DMS 273 (cell line): ENCODE data around the gene RGL1.

ENCODE experiments used
- DNase-seq: peaks from one replicate; lab custom pipeline; 2025; ENCODE audit not compliant: unreplicated experiment; lab: John Stamatoyannopoulos, UW

The RGL1 gene

GRCh38 chr1:183912265-183912886 lies 107.5 kb downstream of the RGL1 start:
- DNase-seq = no peak

- no peak for DNase-seq
These were observed 108.7 kb downstream of the RGL1 start for GRCh38 chr1:183913567-183913993.

GRCh38 chr1:183914276-183914675 lies 109.4 kb downstream of the RGL1 start:
- DNase-seq = no peak

GRCh38 chr1:183914891-183915290 lies 110.0 kb downstream of the RGL1 start:
- DNase-seq = no peak

GRCh38 chr1:183915625-183916510 lies 110.9 kb downstream of the RGL1 start:
- peak; percentile 94 for DNase-seq

- DNase-seq = no peak
These were observed 111.7 kb downstream of the RGL1 start for GRCh38 chr1:183916574-183916973.

- peak; percentile 18 for DNase-seq
These were observed 113.7 kb downstream of the RGL1 start for GRCh38 chr1:183918589-183918988.

GRCh38 chr1:183920651-183921050 lies 115.7 kb downstream of the RGL1 start:
- DNase-seq = peak; percentile 62

- peak; percentile 13 for DNase-seq
These were observed 117.3 kb downstream of the RGL1 start for GRCh38 chr1:183922197-183922596.

GRCh38 chr1:183925947-183926346 lies 121.0 kb downstream of the RGL1 start:
- DNase-seq = no peak

GRCh38 chr1:183926983-183927382 lies 122.1 kb downstream of the RGL1 start:
- no peak for DNase-seq

- DNase-seq = no peak
These were observed 126.8 kb downstream of the RGL1 start for GRCh38 chr1:183931646-183932271.

GRCh38 chr1:183932412-183932811 lies 127.5 kb downstream of the RGL1 start:
- no peak for DNase-seq

GRCh38 chr1:183933528-183934179 lies 128.7 kb downstream of the RGL1 start:
- DNase-seq = no peak

- DNase-seq = no peak
These were observed 129.4 kb downstream of the RGL1 start for GRCh38 chr1:183934314-183934713.

- no peak for DNase-seq
These were observed 131.1 kb downstream of the RGL1 start for GRCh38 chr1:183936009-183936408.

GRCh38 chr1:183936791-183937190 lies 131.9 kb downstream of the RGL1 start:
- no peak for DNase-seq

- DNase-seq = no peak
These were observed 132.7 kb downstream of the RGL1 start for GRCh38 chr1:183937611-183938010.

GRCh38 chr1:183941001-183941400 lies 136.1 kb downstream of the RGL1 start:
- DNase-seq = no peak

- peak; percentile 88 for DNase-seq
These were observed 138.2 kb downstream of the RGL1 start for GRCh38 chr1:183942933-183943693.
